HepG2 (cell line): ENCODE results near the gene TSSK3. TPM values are rescaled to one million over a fixed set of nuclear protein-coding genes. Genes with fewer than 3 reads are reported as not detected.

Source experiments
- ATF7 ChIP-seq, 2 experiments: fragments of 450-650 bp in 1 of 2; sonication (generic) in 1 of 2; formaldehyde crosslinking in 1 of 2; IDR thresholded peaks; 2 replicates each; pipeline versions ENCODE4 v1.4.0 to v1.6.1; 2016 to 2020; ENCODE audit warnings: antibody characterized with exemption in 1 of 2, mild to moderate bottlenecking in 1 of 2, missing genetic modification reagents in 1 of 2
- CBFB ChIP-seq: sonication (generic); formaldehyde crosslinking; IDR thresholded peaks from 2 replicates; pipeline ENCODE4 v1.4.0; 2020; ENCODE audit warnings: missing genetic modification reagents
- GABPB1 ChIP-seq: IDR thresholded peaks from 2 replicates; pipeline ENCODE4 v1.6.1; 2016; ENCODE audit warnings: mild to moderate bottlenecking, missing genetic modification reagents, moderate library complexity, missing compliant biosample characterization
- GFI1 ChIP-seq: sonication (generic); formaldehyde crosslinking; IDR thresholded peaks from 2 replicates; pipeline ENCODE4 v1.5.0; 2020; ENCODE audit warnings: missing genetic modification reagents, mild to moderate bottlenecking, borderline replicate concordance
- HNRNPH1 ChIP-seq: fragments of 200-400 bp; formaldehyde crosslinking; optimal IDR thresholded peaks from 2 replicates; pipeline ENCODE3; 2017; ENCODE audit warnings: mild to moderate bottlenecking, low read depth, low read length
- IKZF4 ChIP-seq: sonication (generic); formaldehyde crosslinking; IDR thresholded peaks from 2 replicates; pipeline ENCODE4 v1.5.1; 2020; ENCODE audit warnings: borderline replicate concordance, mild to moderate bottlenecking, low read depth, missing genetic modification reagents; ENCODE audit errors: not compliant biosample characterization
- IRF1 ChIP-seq: sonication (generic); formaldehyde crosslinking; IDR thresholded peaks from 2 replicates; pipeline ENCODE4 v1.4.0; 2020; ENCODE audit warnings: low read depth, mild to moderate bottlenecking, missing genetic modification reagents
- JUNB ChIP-seq: sonication (generic); formaldehyde crosslinking; IDR thresholded peaks from 2 replicates; pipeline ENCODE4 v1.8.0; 2022; ENCODE audit warnings: missing genetic modification reagents, mild to moderate bottlenecking, borderline replicate concordance
- KLF13 ChIP-seq: sonication (generic); formaldehyde crosslinking; IDR thresholded peaks from 2 replicates; pipeline ENCODE4 v1.4.0; 2020; ENCODE audit warnings: mild to moderate bottlenecking, missing genetic modification reagents
- MAX ChIP-seq: IDR thresholded peaks from 2 replicates; pipeline ENCODE4 v1.6.1; 2012; ENCODE audit warnings: inconsistent platforms
- MTF2 ChIP-seq: sonication (generic); formaldehyde crosslinking; IDR thresholded peaks from 2 replicates; pipeline ENCODE4 v1.5.0; 2020; ENCODE audit warnings: missing genetic modification reagents, borderline replicate concordance
- NCOA5 ChIP-seq: sonication (generic); formaldehyde crosslinking; IDR thresholded peaks from 2 replicates; pipeline ENCODE4 v1.4.0; 2020; ENCODE audit warnings: missing genetic modification reagents
- NONO ChIP-seq, 2 experiments: fragments of 450-650 bp in 1 of 2; sonication (generic) in 1 of 2; formaldehyde crosslinking in 1 of 2; IDR thresholded peaks in 1 of 2; conservative IDR thresholded peaks in 1 of 2; 2 replicates each; pipeline versions ENCODE4 v1.6.1 to v1.8.0; 2017 to 2022; ENCODE audit warnings: mild to moderate bottlenecking in 1 of 2, missing genetic modification reagents in 1 of 2, moderate library complexity in 1 of 2
- NR2C2 ChIP-seq: sonication (generic); formaldehyde crosslinking; IDR thresholded peaks from 2 replicates; pipeline ENCODE4 v1.4.0; 2020; ENCODE audit warnings: missing genetic modification reagents, mild to moderate bottlenecking, moderate library complexity, borderline replicate concordance
- PAWR ChIP-seq: sonication (generic); formaldehyde crosslinking; IDR thresholded peaks from 2 replicates; pipeline ENCODE4 v1.4.0; 2020; ENCODE audit warnings: missing genetic modification reagents, mild to moderate bottlenecking, borderline replicate concordance
- PAXIP1 ChIP-seq: sonication (generic); formaldehyde crosslinking; conservative IDR thresholded peaks from 2 replicates; pipeline ENCODE4 v1.4.0; 2020; ENCODE audit warnings: mild to moderate bottlenecking, missing genetic modification reagents, moderate library complexity
- RXRA ChIP-seq: sonication (generic); formaldehyde crosslinking; IDR thresholded peaks from 2 replicates; pipeline ENCODE4 v1.5.1; 2020; ENCODE audit warnings: missing genetic modification reagents
- SYNCRIP ChIP-seq: fragments of 200-400 bp; formaldehyde crosslinking; IDR thresholded peaks from 2 replicates; pipeline ENCODE4 v1.6.1; 2018; ENCODE audit warnings: mild to moderate bottlenecking, low read depth, low read length; ENCODE audit not compliant: insufficient read depth
- ZBTB46 ChIP-seq: sonication (generic); formaldehyde crosslinking; IDR thresholded peaks from 2 replicates; pipeline ENCODE4 v1.4.0; 2020; ENCODE audit warnings: mild to moderate bottlenecking, missing genetic modification reagents, borderline replicate concordance
- ZC3H13 ChIP-seq: sonication (generic); formaldehyde crosslinking; IDR thresholded peaks from 2 replicates; pipeline ENCODE4 v1.8.1; 2023; ENCODE audit warnings: mild to moderate bottlenecking, missing genetic modification reagents, moderate library complexity
- ZNF10 ChIP-seq: sonication (generic); formaldehyde crosslinking; IDR thresholded peaks from 2 replicates; pipeline ENCODE4 v1.4.0; 2020; ENCODE audit warnings: mild to moderate bottlenecking, low read depth, missing genetic modification reagents, borderline replicate concordance
- ZNF251 ChIP-seq: sonication (generic); formaldehyde crosslinking; IDR thresholded peaks from 2 replicates; pipeline ENCODE4 v1.9.0; 2021; ENCODE audit warnings: mild to moderate bottlenecking, missing genetic modification reagents
- ZNF451 ChIP-seq: sonication (generic); formaldehyde crosslinking; IDR thresholded peaks from 2 replicates; pipeline ENCODE4 v1.5.0; 2020; ENCODE audit warnings: mild to moderate bottlenecking, missing genetic modification reagents
- ZNF652 ChIP-seq: IDR thresholded peaks from 2 replicates; pipeline ENCODE4 v1.6.1; 2016; ENCODE audit warnings: low read depth, borderline replicate concordance
- polyA plus RNA-seq, 8 experiments: library from polyadenylated mRNA; depleted of rRNA in 3 of 8; stranded (reverse) in 7 of 8; unstranded in 1 of 8; fragments of >200 nt; fragmentation: Illumina TruSeq in 4 of 8; extraction: Trizol in 4 of 8; gene quantifications; 2 replicates each; pipeline versions ENCODE4 v1.2.1 to v1.2.3, GENCODE V29; 2011 to 2016; ENCODE audit warnings: low read depth in 4 of 8, missing spikeins in 1 of 8, mixed read lengths in 1 of 8; ENCODE audit not compliant: insufficient read depth in 1 of 8
- total RNA-seq, 5 experiments: library from RNA; depleted of rRNA; stranded (reverse); fragments of >200 nt; fragmentation: Illumina TruSeq; extraction: Trizol; gene quantifications; 2 replicates each; pipeline ENCODE4 v1.2.3, GENCODE V29; 2016; ENCODE audit warnings: low read depth in 1 of 5

The TSSK3 gene
- total and polyA plus RNA-seq, 2 of the 13 experiments (the other 11 are each of a cell fraction or from before 2014, with no cell fraction given), result 1.0 to 1.1 TPM

GRCh38 chr1:32352239-32352745 is 10.0 kb upstream of the TSSK3 start (continued):
- TF ChIP-seq PAXIP1 (CRISPR knock-in tag), result peak; percentile 65
- TF ChIP-seq HNRNPH1, result no peak
- no peak for TF ChIP-seq ZNF10 (CRISPR knock-in tag)
- 0 out of 2 replicates have a peak, but pooled peaks have one; percentile 26 for TF ChIP-seq GFI1
- TF ChIP-seq MAX, result no peak
- TF ChIP-seq MTF2 (CRISPR knock-in tag), result no peak
- no peak for TF ChIP-seq NCOA5
- no peak for TF ChIP-seq ATF7 (IDR thresholded peaks at IDR 0.05)
- TF ChIP-seq ATF7 (CRISPR knock-in tag; IDR thresholded peaks at IDR 0.05), result no peak
- TF ChIP-seq GABPB1 (CRISPR knock-in tag), result no peak
- no peak for TF ChIP-seq ZNF652 (CRISPR knock-in tag)
- no peak for TF ChIP-seq PAWR
- TF ChIP-seq KLF13 (CRISPR knock-in tag), result no peak
- no peak for TF ChIP-seq ZBTB46 (CRISPR knock-in tag)
- no peak; the same call in 1 of the 2 replicates for TF ChIP-seq RXRA (CRISPR knock-in tag)
- TF ChIP-seq IKZF4 (CRISPR knock-in tag), result no peak
- TF ChIP-seq IRF1 (CRISPR knock-in tag), result no peak
- peak; percentile 85 for TF ChIP-seq NR2C2 (CRISPR knock-in tag)
- no peak for TF ChIP-seq NONO (IDR thresholded peaks at IDR 0.05)
- 0 out of 2 replicates have a peak, but pooled peaks have one; percentile 36 for TF ChIP-seq NONO (CRISPR knock-in tag; conservative IDR thresholded peaks at IDR 0.05)
- TF ChIP-seq SYNCRIP, result no peak
- TF ChIP-seq ZNF451 (CRISPR knock-in tag), result no peak
- no peak for TF ChIP-seq JUNB (CRISPR knock-in tag)
- no peak for TF ChIP-seq CBFB
- TF ChIP-seq ZNF251 (CRISPR knock-in tag), result no peak
- TF ChIP-seq ZC3H13, result no peak
